Endothelial cell of umbilical vein (primary cell): ENCODE measurements around the gene LAMA4. TPM values are rescaled to one million over a fixed set of nuclear protein-coding genes. Genes with fewer than 3 reads are reported as not detected.

Experiments
- BruUV-seq: library from RNA; stranded (reverse); fragments of 400-500 nt; replicated peaks from 2 replicates; lab custom pipeline; 2021; lab: Mats Ljungman, UMichigan
- CTCF ChIA-PET: fragments of 300-600, 350-600 bp; sonication (Branson Sonifier 250); formaldehyde crosslinking; loops from one replicate; lab custom pipeline; 2021; ENCODE audit warnings: antibody characterized with exemption, inconsistent platforms; lab: Charles Lee
- POLR2A ChIA-PET: fragments of 300-600, 350-600 bp; sonication (Branson Sonifier 250); formaldehyde crosslinking; loops from one replicate; lab custom pipeline; 2021; ENCODE audit warnings: antibody characterized with exemption, inconsistent platforms; lab: Charles Lee
- DNase-seq: peaks from one replicate; pipeline ENCODE4 v3.0.0-alpha.2; 2011; ENCODE audit warnings: low read depth, low spot score
- FAIRE-seq: peaks from 2 replicates; lab custom pipeline; 2011; peaks lifted over from hg19 to GRCh38; lab: Jason Lieb, UNC
- H2AFZ ChIP-seq: 2 replicates; pipeline ENCODE4 v1.6.0; 2012; ENCODE audit warnings: low read depth, low read length, control low read depth, inconsistent platforms
- H3K27ac ChIP-seq: 2 replicates; pipeline ENCODE4 v1.5.1; 2011; ENCODE audit warnings: low read depth, mild to moderate bottlenecking, control low read depth, low read length, moderate library complexity; ENCODE audit not compliant: insufficient read depth
- H3K27me3 ChIP-seq, 2 experiments: 2 replicates each; pipeline versions ENCODE4 v1.6.0 to v1.6.1; 2011; ENCODE audit warnings: low read length in 2 of 2, mixed read lengths in 1 of 2; ENCODE audit not compliant: control insufficient read depth in 2 of 2, insufficient read depth in 2 of 2
- H3K36me3 ChIP-seq, 2 experiments: 2 replicates in 1 of 2; 3 replicates in 1 of 2; pipeline ENCODE4 v1.5.1; 2011; ENCODE audit warnings: low read length in 2 of 2, mild to moderate bottlenecking in 1 of 2, moderate library complexity in 1 of 2; ENCODE audit not compliant: control insufficient read depth in 2 of 2, insufficient read depth in 2 of 2; ENCODE audit errors: extremely low read depth in 1 of 2
- H3K4me1 ChIP-seq: 3 replicates; pipeline ENCODE4 v1.5.1; 2011; ENCODE audit warnings: mild to moderate bottlenecking, low read length; ENCODE audit not compliant: control insufficient read depth, insufficient read depth; ENCODE audit errors: extremely low read depth
- H3K4me2 ChIP-seq: 2 replicates; pipeline ENCODE4 v1.6.1; 2011; ENCODE audit warnings: low read length, control low read depth, mixed read lengths; ENCODE audit not compliant: insufficient read depth
- H3K4me3 ChIP-seq, 3 experiments: fragments of 200-600 bp in 1 of 3; sonication (generic), shearing (Covaris generic) in 1 of 3; replicated peaks in 1 of 3; 2 replicates each; pipeline ENCODE4 v1.5.1; 2011 to 2016; ENCODE audit warnings: control low read depth in 3 of 3, low read length in 3 of 3, mild to moderate bottlenecking in 2 of 3, inconsistent platforms in 1 of 3, low read depth in 1 of 3, moderate library complexity in 1 of 3; ENCODE audit not compliant: insufficient read depth in 1 of 3
- H3K79me2 ChIP-seq: 2 replicates; pipeline ENCODE4 v1.6.0; 2012; ENCODE audit warnings: low read length, inconsistent platforms; ENCODE audit not compliant: control insufficient read depth, insufficient read depth
- H3K9ac ChIP-seq: replicated peaks from 2 replicates; pipeline ENCODE3; 2011; ENCODE audit warnings: low read length, control low read depth; ENCODE audit not compliant: insufficient read depth; ENCODE audit errors: extremely low read depth
- H3K9me1 ChIP-seq: replicated peaks from 3 replicates; pipeline ENCODE4 v1.6.0; 2011; ENCODE audit warnings: mild to moderate bottlenecking, low read length; ENCODE audit not compliant: control insufficient read depth, insufficient read depth; ENCODE audit errors: extremely low read depth
- H3K9me3 ChIP-seq: replicated peaks from 2 replicates; pipeline ENCODE4 v1.5.1; 2012; ENCODE audit warnings: low read length, inconsistent platforms; ENCODE audit not compliant: control insufficient read depth, insufficient read depth
- H4K20me1 ChIP-seq: replicated peaks from 2 replicates; pipeline ENCODE3; 2011; ENCODE audit warnings: mild to moderate bottlenecking, low read length; ENCODE audit not compliant: control insufficient read depth, insufficient read depth; ENCODE audit errors: extremely low read depth
- EZH2 ChIP-seq: IDR thresholded peaks from 2 replicates; pipeline ENCODE4 v1.6.1; 2012; ENCODE audit warnings: borderline replicate concordance, low read depth, mild to moderate bottlenecking, moderate library complexity, low read length, inconsistent platforms; ENCODE audit not compliant: severe bottlenecking
- FOS ChIP-seq: IDR thresholded peaks from 2 replicates; pipeline ENCODE4 v1.6.1; 2011; ENCODE audit warnings: mild to moderate bottlenecking, low read length, moderate library complexity, borderline replicate concordance; ENCODE audit not compliant: insufficient read depth
- GATA2 ChIP-seq: IDR thresholded peaks from 2 replicates; pipeline ENCODE4 v1.7.0; 2011; ENCODE audit warnings: low read depth, mild to moderate bottlenecking, moderate library complexity, mixed read lengths, low read length; ENCODE audit not compliant: insufficient read length, insufficient read depth
- JUN ChIP-seq: IDR thresholded peaks from 2 replicates; pipeline ENCODE4 v1.6.1; 2011; ENCODE audit warnings: borderline replicate concordance, low read depth; ENCODE audit not compliant: insufficient read length, insufficient read depth
- MYC ChIP-seq: IDR thresholded peaks from one replicate; pipeline ENCODE4 v1.6.1; 2011; ENCODE audit warnings: mild to moderate bottlenecking, low read depth, low read length
- POLR2A ChIP-seq: IDR thresholded peaks from 2 replicates; pipeline ENCODE4 v1.6.1; 2012; ENCODE audit warnings: low read depth, mild to moderate bottlenecking, control low read depth, low read length
- POLR2AphosphoS5 ChIP-seq: IDR thresholded peaks from 2 replicates; pipeline ENCODE4 v1.6.1; 2012; ENCODE audit warnings: low read depth, mild to moderate bottlenecking, control low read depth, low read length, moderate library complexity; ENCODE audit not compliant: insufficient read depth
- dilution Hi-C: fragments of 300-500 bp; cut with MboI; formaldehyde crosslinking; loops from one replicate; pipeline ENCODE4 v1.15.0; 2019; ENCODE audit warnings: low sequenced_read_pairs; ENCODE audit not compliant: extremely low pct_ligation_motif_present
- intact Hi-C: fragments of 100-400 bp; cut with micrococcal nuclease; formaldehyde crosslinking; loops from one replicate; pipeline ENCODE4 v1.10.0; 2022
- polyA plus RNA-seq, 4 experiments: library from polyadenylated mRNA; depleted of rRNA in 3 of 4; stranded (reverse) in 3 of 4; unstranded in 1 of 4; fragments of >200 nt; gene quantifications; 2 replicates each; pipeline versions ENCODE4 v1.2.1 to v1.2.3, GENCODE V29; 2011 to 2012; ENCODE audit warnings: missing spikeins in 1 of 4
- total RNA-seq: library from RNA; stranded (reverse); gene quantifications from 2 replicates; pipeline ENCODE4 v1.2.3, GENCODE V29; 2021
- TF ChIP-seq, protein P1 (sequence below): IDR thresholded peaks from 2 replicates; pipeline ENCODE4 v1.6.1; 2011; ENCODE audit not compliant: insufficient read depth, insufficient read length
- TF ChIP-seq, protein P2 (sequence below), 2 donors: IDR thresholded peaks; 1 replicate in 1 of 2; 2 replicates in 1 of 2; pipeline ENCODE4 v1.5.1; 2011; ENCODE audit warnings: low read length in 2 of 2, mild to moderate bottlenecking in 2 of 2, moderate library complexity in 2 of 2, control low read depth in 1 of 2, inconsistent platforms in 1 of 2, low read depth in 1 of 2; ENCODE audit not compliant: insufficient read depth in 1 of 2; ENCODE audit errors: extremely low read depth in 1 of 2

The LAMA4 gene
- total and polyA plus RNA-seq, 2 donors (not counting 3 experiments of a cell fraction or from before 2014, with no cell fraction given): 384 to 629 TPM

DNA sequence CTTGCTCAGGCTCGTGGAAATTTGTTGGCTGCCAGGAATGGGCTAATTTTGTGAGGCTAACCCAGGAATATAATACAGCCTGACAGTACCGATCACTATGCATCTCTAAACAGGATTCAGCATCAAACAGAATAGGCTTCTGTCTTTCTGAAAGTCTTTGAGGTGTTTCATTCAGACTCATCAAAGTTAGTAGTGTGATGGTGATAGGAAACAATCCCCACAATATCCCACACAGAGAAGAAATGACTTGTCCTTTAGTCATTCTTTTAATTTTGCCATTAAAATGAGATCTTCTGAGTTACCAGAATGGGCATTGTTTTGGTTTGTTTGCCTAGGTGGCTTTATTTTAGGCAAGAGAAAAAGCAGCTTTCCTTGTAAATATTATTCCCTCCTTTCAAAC lies 112.7 kb downstream of the LAMA4 start:
- no peak for TF ChIP-seq MYC
- Histone ChIP-seq H3K9me3 (no peaks in the 10 kb centered on the region), H4K20me1 (no peaks in the 10 kb centered on the region), H3K27ac (no peak overlapping the region), H3K4me2 (no peak overlapping the region), H3K9ac (no peak overlapping the region), H3K36me3 (peaks cover 53 to 77% of the 10 kb centered on the region in 2 experiments), H3K79me2 (no peaks in the 10 kb centered on the region), H3K9me1 (no peaks in the 10 kb centered on the region), H3K4me3 (no peak overlapping the region), H2AFZ (no peak overlapping the region), H3K27me3 (no peaks in the 10 kb centered on the region), H3K4me1 (peaks cover 3% of the 10 kb centered on the region)
- POLR2A ChIA-PET: no interaction called here
- DNase-seq (no peak), FAIRE-seq (no peak)
- dilution Hi-C loops: no loop called here
- CTCF ChIA-PET: interaction anchor here (1.4 kb wide), 1 partner anchor 25 kb away, joined by 3 read pairs; no protein-coding TSS in a partner anchor
- no TSS peak for BruUV-seq
- intact Hi-C loops: no loop called here

DNA sequence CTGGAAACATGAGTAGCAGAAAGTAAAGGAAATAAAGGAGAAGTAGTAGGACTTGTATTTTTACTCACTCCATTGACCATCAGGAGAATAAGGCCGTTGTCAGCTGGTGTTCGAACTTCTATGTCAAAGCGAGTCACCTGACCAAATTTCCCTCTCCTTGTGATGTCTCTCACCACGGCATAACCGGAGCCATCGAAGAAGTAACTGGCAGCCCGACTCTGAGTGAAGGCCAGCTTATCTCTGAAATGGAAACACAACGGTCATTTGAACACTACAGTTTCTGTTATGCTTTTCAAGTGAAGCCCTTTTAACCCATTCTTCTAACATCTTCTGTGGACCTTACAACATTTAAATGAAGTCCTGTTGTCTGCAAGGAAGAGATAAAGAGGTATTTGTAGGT lies 115.3 kb downstream of the LAMA4 start:
- Histone ChIP-seq H3K9me1 (no peaks in the 10 kb centered on the region), H3K9me3 (no peaks in the 10 kb centered on the region), H4K20me1 (no peaks in the 10 kb centered on the region), H3K4me2 (no peak overlapping the region), H3K27me3 (no peaks in the 10 kb centered on the region), H3K36me3 (peaks cover 53 to 85% of the 10 kb centered on the region in 2 experiments), H3K9ac (no peak overlapping the region), H3K27ac (no peak overlapping the region), H3K4me1 (no peaks in the 10 kb centered on the region), H3K79me2 (no peaks in the 10 kb centered on the region), H2AFZ (no peak overlapping the region), H3K4me3 (no peak overlapping the region)
- dilution Hi-C loops: no loop called here
- intact Hi-C loops: no loop called here
- FAIRE-seq (no peak), DNase-seq (no peak)
- TF ChIP-seq GATA2 (no peak), JUN (no peak), EZH2 (no peak), POLR2A (no peak), FOS (no peak), MYC (no peak), POLR2AphosphoS5 (no peak)
- TF ChIP-seq, protein P1, sequence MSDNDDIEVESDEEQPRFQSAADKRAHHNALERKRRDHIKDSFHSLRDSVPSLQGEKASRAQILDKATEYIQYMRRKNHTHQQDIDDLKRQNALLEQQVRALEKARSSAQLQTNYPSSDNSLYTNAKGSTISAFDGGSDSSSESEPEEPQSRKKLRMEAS: no peak
- TF ChIP-seq, protein P2, sequence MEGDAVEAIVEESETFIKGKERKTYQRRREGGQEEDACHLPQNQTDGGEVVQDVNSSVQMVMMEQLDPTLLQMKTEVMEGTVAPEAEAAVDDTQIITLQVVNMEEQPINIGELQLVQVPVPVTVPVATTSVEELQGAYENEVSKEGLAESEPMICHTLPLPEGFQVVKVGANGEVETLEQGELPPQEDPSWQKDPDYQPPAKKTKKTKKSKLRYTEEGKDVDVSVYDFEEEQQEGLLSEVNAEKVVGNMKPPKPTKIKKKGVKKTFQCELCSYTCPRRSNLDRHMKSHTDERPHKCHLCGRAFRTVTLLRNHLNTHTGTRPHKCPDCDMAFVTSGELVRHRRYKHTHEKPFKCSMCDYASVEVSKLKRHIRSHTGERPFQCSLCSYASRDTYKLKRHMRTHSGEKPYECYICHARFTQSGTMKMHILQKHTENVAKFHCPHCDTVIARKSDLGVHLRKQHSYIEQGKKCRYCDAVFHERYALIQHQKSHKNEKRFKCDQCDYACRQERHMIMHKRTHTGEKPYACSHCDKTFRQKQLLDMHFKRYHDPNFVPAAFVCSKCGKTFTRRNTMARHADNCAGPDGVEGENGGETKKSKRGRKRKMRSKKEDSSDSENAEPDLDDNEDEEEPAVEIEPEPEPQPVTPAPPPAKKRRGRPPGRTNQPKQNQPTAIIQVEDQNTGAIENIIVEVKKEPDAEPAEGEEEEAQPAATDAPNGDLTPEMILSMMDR (IDR thresholded peaks at IDR 0.05; ENCODE audit: extremely low read depth in 1 of 2, insufficient read depth in 1 of 2, low read depth in 1 of 2, low read length in 2 of 2): no peak
- POLR2A ChIA-PET: no interaction called here
- CTCF ChIA-PET: no interaction called here
- BruUV-seq: no TSS peak
